G401 (cell line): ENCODE results near the gene KRTAP12-4. TPM values are rescaled to one million over a fixed set of nuclear protein-coding genes. Genes with fewer than 3 reads are reported as not detected.
"Not testable (repeated sequence)": the region's sequence is repeated elsewhere in the genome, so short reads cannot be mapped to it uniquely, and the experiment has no call there.

ENCODE experiments used
- DNase-seq: peaks from one replicate; pipeline ENCODE4 v3.0.0-alpha.2; 2015; ENCODE audit warnings: low spot score
- in situ Hi-C: cut with HindIII; loops from 2 replicates; pipeline ENCODE4 v1.10.0; 2016; ENCODE audit warnings: low sequenced_read_pairs, mixed read lengths
- total RNA-seq: library from RNA; depleted of rRNA; stranded (reverse); fragments of >200 nt; shearing (Covaris generic); gene quantifications from 2 replicates; pipeline ENCODE4 v1.2.3, GENCODE V29; 2014

Gene KRTAP12-4
- total RNA-seq, 1 experiment from 2014 or later, result not detected

GRCh38 chr21:44638506-44639330, 15.7 kb downstream of the KRTAP12-4 start:
- in situ Hi-C loops, DNase-seq: not testable (repeated sequence)

- in situ Hi-C loops, DNase-seq: not testable (repeated sequence)
These were observed 16.6 kb downstream of the KRTAP12-4 start for GRCh38 chr21:44637851-44638348.

- peak; percentile 75 for DNase-seq
- in situ Hi-C loops, result no loop called here
These were observed 17.2 kb downstream of the KRTAP12-4 start, which contains the start of gene KRTAP10-10 for GRCh38 chr21:44637018-44637850. KRTAP10-10 (plus strand) TSS chr21:44637356; CDS start chr21:44637418, 62 bp downstream.

- DNase-seq, result no peak
- in situ Hi-C loops, result no loop called here
These were observed 18.0 kb downstream of the KRTAP12-4 start for GRCh38 chr21:44636209-44637017.

DNA sequence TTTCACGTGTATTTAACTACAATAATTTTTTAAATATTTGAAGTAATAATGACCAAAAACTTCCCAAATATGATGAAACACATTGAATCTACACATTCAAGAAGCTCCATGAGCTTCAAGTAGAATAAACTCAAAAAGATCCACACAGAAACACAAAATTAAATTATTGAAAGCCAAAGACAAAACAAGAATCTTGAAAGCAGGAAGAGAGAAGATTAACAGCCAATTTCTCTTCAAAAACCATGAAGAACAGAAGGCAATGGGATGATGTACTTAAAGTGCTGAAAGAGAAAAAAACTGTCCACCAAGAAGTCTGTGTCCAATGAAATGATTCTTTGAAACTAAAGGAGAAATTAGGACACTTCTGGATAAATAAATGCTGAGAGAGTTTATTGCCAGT, 22.4 kb downstream of the KRTAP12-4 start:
- in situ Hi-C loops, result no loop called here
- no peak for DNase-seq

DNA sequence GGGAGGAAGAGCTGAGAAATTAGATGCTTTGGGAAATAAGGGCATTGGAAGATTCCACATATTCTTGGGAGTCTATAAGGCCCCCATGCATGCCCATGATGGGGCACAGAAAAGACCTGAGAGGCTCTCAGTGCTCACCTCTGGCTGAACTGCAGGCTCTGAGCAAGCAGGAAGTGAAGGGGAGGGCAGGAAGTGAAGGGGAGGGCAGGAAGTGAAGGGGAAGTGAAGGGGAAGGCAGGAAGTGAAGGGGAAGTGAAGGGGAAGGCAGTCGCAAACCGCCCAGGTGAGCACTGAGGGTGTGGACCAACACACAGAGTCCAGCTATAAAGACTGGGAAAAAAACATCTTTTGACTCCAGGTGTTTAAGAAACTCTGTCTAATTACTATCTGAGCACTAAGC, 24.0 kb downstream of the KRTAP12-4 start:
- in situ Hi-C loops, result no loop called here
- DNase-seq, result no peak

DNA sequence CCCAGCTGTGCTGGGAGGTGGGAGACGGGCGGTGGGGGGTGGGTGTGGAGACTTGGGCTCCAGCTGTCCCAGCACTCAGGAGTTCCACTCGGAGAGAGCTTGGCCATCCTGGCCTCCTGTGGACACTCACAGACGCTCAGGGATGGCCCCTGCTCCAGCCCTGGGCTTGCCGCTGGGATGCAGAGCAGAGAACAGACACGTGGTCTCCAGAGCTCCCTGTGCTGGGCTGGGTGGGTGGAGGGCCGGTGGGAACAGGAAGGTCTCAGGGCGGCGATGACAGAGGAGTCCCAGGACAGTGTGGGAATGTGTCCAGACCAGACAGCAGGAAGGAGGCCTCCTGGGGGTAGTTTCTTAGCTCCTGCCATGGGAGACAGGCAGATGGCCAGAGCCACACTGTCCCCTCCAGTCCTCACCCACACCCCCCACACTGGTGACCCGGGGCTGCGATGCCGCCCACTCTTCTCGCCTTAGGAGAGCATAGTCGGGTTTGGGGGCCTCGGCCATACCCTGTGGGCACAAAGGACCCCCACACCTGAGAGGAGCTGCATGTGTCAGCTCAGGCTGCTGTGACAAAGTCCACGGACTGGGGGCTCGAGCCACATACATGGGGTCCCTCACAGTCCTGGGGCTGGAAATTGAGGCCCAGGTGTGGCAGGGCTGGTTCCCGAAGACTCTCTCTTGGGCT, 25.6 kb downstream of the KRTAP12-4 start:
- DNase-seq, result no peak
- in situ Hi-C loops, result no loop called here

DNA sequence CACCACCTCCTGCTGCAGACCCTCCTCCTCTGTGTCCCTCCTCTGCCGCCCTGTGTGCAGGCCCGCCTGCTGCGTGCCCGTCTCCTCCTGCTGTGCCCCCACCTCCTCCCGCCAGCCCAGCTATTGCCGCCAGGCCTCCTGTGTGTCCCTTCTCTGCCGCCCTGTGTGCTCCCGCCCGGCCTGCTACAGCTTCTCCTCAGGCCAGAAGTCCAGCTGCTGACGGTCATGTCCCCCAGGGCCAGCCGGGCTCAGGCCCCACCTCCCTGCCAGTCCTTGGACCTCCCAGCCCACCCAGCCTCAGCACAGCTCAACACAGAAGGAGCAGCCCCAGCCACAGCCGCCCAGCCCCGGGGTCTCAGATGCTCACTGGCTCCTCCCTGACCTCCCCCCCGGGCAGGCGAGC, 26.6 kb downstream of the KRTAP12-4 start:
- DNase-seq, in situ Hi-C loops: not testable (repeated sequence)

DNA sequence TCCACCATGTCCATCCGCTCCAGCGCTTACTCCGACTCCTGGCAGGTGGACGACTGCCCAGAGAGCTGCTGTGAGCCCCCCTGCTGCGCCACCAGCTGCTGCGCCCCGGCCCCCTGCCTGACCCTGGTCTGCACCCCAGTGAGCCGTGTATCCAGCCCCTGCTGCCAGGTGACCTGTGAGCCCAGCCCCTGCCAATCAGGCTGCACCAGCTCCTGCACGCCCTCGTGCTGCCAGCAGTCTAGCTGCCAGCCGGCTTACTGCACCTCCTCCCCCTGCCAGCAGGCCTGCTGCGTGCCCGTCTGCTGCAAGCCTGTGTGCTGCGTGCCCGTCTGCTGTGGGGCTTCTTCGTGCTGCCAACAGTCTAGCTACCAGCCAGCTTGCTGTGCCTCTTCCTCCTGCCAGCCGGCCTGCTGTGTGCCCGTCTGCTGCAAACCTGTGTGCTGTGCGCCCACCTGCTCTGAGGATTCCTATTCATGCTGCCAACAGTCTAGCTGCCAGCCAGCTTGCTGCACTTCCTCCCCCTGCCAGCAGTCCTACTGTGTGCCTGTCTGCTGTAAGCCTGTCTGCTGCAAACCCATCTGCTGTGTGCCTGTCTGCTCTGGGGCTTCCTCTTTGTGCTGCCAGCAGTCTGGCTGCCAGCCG, 27.2 kb downstream of the KRTAP12-4 start:
- in situ Hi-C loops, result not testable (repeated sequence)
- peak; percentile 20 for DNase-seq

- no peak for DNase-seq
These were observed 27.8 kb downstream of the KRTAP12-4 start, which contains the start of gene KRTAP10-9 for GRCh38 chr21:44626673-44627143. KRTAP10-9 (plus strand) TSS chr21:44627093; CDS start chr21:44627172, 79 bp downstream.

DNA sequence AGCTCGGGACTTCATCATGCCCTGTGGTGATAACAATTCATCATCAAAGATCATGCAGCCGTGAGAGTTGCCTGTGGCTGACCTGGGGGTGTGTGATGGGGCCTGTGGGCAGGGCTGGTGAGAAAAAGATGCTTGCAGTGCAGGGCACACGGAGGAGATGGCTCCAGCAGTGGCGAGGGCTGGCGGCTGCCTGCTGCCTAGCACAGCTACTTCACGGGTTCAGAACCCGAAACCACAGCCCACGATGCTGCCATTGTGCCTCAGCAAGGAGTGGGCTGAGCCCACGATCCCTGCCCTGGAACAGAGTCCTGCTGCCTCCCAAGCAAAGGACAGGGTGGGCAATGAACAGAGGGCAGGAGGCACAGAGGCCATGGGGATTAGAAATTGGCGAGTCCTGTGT, 28.2 kb downstream of the KRTAP12-4 start:
- DNase-seq, result no peak
- in situ Hi-C loops, result no loop called here

More at GRCh38 chr21:44626673-44627143, 27.8 kb downstream of the KRTAP12-4 start, which contains the start of gene KRTAP10-9:
- in situ Hi-C loops, result no loop called here

- no peak for DNase-seq
- in situ Hi-C loops, result no loop called here
These were observed 28.7 kb downstream of the KRTAP12-4 start for GRCh38 chr21:44625756-44626155.

GRCh38 chr21:44623575-44623974, 30.9 kb downstream of the KRTAP12-4 start:
- no peak for DNase-seq
- in situ Hi-C loops, result no loop called here

GRCh38 chr21:44619886-44620285, 34.6 kb downstream of the KRTAP12-4 start:
- in situ Hi-C loops, result no loop called here
- no peak for DNase-seq

- no peak for DNase-seq
- in situ Hi-C loops, result no loop called here
These were observed 35.5 kb downstream of the KRTAP12-4 start for GRCh38 chr21:44618909-44619308.

GRCh38 chr21:44618504-44618903, 36.0 kb downstream of the KRTAP12-4 start:
- no peak for DNase-seq
- in situ Hi-C loops, result no loop called here

GRCh38 chr21:44617071-44617501, 37.4 kb downstream of the KRTAP12-4 start:
- in situ Hi-C loops, result no loop called here
- no peak for DNase-seq

GRCh38 chr21:44616591-44616926, 37.9 kb downstream of the KRTAP12-4 start:
- in situ Hi-C loops, result no loop called here
- DNase-seq, result no peak
